Esophagus squamous epithelium (tissue), 4 donors: ENCODE measurements around the gene RRBP1.

Source experiments
- CTCF ChIP-seq, 6 experiments: fragments of 450-650 bp in 4 of 6; fragments of 200-600 bp in 2 of 6; sonication (generic) in 2 of 6; IDR thresholded peaks; one replicate each; pipeline ENCODE4 v1.5.1; 2016 to 2019; ENCODE audit warnings: antibody characterized with exemption in 6 of 6, mild to moderate bottlenecking in 4 of 6, moderate library complexity in 4 of 6
- POLR2A ChIP-seq, 4 donors: fragments of 450-650 bp; IDR thresholded peaks; one replicate each; pipeline ENCODE4 v1.6.1; 2017; ENCODE audit warnings: antibody characterized with exemption in 4 of 4, mild to moderate bottlenecking in 4 of 4, moderate library complexity in 3 of 4

GRCh38 chr20:17616480-17617211, 65.4 kb downstream of the RRBP1 start:
- TF ChIP-seq CTCF (IDR thresholded peaks at IDR 0.05) (no peak), POLR2A (IDR thresholded peaks at IDR 0.05) (no peak)
